Activated CD4-positive, alpha-beta memory T cell treated with anti-CD3 and anti-CD28 coated beads, Interleukin-2, amount 10 ng/mL, durations not matched to agents 7 days and 5 days (primary cell): ENCODE data around the gene ACTN1. TPM values are rescaled to one million over a fixed set of nuclear protein-coding genes. Genes with fewer than 3 reads are reported as not detected.

Experiments used
- CTCF ChIA-PET: fragments of 350-600 bp; sonication (Branson Sonifier 250); formaldehyde crosslinking; loops from one replicate; lab custom pipeline; 2021; ENCODE audit warnings: antibody characterized with exemption, inconsistent platforms; lab: Charles Lee
- POLR2A ChIA-PET: fragments of 350-600 bp; sonication (Branson Sonifier 250); formaldehyde crosslinking; loops from one replicate; lab custom pipeline; 2021; ENCODE audit warnings: antibody characterized with exemption; lab: Charles Lee
- DNase-seq: peaks from one replicate; pipeline ENCODE4 v3.0.0-alpha.2; 2020
- H3K27ac Mint-ChIP-seq: one replicate; pipeline ENCODE4 v1.8.0; 2021; ENCODE audit warnings: mild to moderate bottlenecking, mixed read lengths
- H3K27me3 Mint-ChIP-seq: one replicate; pipeline ENCODE4 v1.8.0; 2021; ENCODE audit warnings: mixed read lengths
- H3K36me3 Mint-ChIP-seq: one replicate; pipeline ENCODE4 v1.8.0; 2021; ENCODE audit warnings: low read depth, mixed read lengths
- H3K4me1 Mint-ChIP-seq: one replicate; pipeline ENCODE4 v1.8.0; 2021; ENCODE audit warnings: mixed read lengths
- H3K4me3 Mint-ChIP-seq: one replicate; pipeline ENCODE4 v1.8.0; 2021; ENCODE audit warnings: mild to moderate bottlenecking, mixed read lengths
- H3K9me3 Mint-ChIP-seq: one replicate; pipeline ENCODE4 v1.8.0; 2021; ENCODE audit warnings: mixed read lengths
- total RNA-seq, 2 experiments: library from RNA; stranded (reverse); gene quantifications; one replicate each; pipeline ENCODE4 v1.2.3, GENCODE V29; 2021

ACTN1 gene
- total RNA-seq, 2 experiments from 2014 or later, result 34.7 to 37.1 TPM

GRCh38 chr14:68902357-68902756 lies 76.7 kb downstream of the ACTN1 start:
- ChIA-PET CTCF (interaction anchor here (1.3 kb wide), 1 partner anchor 9 kb away, joined by 3 read pairs; no protein-coding TSS in a partner anchor), POLR2A (no interaction called here)
- Mint-ChIP-seq H3K4me3 (no peak overlapping the region), H3K4me1 (peaks cover 12% of the 10 kb centered on the region), H3K36me3 (peaks cover 8% of the 10 kb centered on the region), H3K27me3 (no peaks in the 10 kb centered on the region), H3K27ac (no peak overlapping the region), H3K9me3 (peaks cover 2% of the 10 kb centered on the region)
- no peak for DNase-seq

GRCh38 chr14:68899033-68899603 lies 80.0 kb downstream of the ACTN1 start:
- peak overlapping the region; percentile 62 for H3K27ac Mint-ChIP-seq

GRCh38 chr14:68898248-68899032 lies 80.7 kb downstream of the ACTN1 start:
- H3K36me3 Mint-ChIP-seq, result peaks cover 10% of the 10 kb centered on the region
- peaks cover 12% of the 10 kb centered on the region for H3K4me1 Mint-ChIP-seq
- H3K4me3 Mint-ChIP-seq, result no peak overlapping the region
- H3K27me3 Mint-ChIP-seq, result no peaks in the 10 kb centered on the region
- ChIA-PET POLR2A (interaction anchor here (0.7 kb wide), 1 partner anchor 14 kb away, joined by 3 read pairs; no protein-coding TSS in a partner anchor), CTCF (interaction anchor here (1.4 to 1.5 kb wide), 2 partner anchors 13 to 36 kb away, joined by 4 to 6 read pairs; no protein-coding TSS in a partner anchor)
- DNase-seq, result no peak
- peaks cover 2% of the 10 kb centered on the region for H3K9me3 Mint-ChIP-seq
- H3K27ac Mint-ChIP-seq, result peak overlapping the region; percentile 33

More at GRCh38 chr14:68899033-68899603, 80.0 kb downstream of the ACTN1 start:
- ChIA-PET POLR2A (no interaction called here), CTCF (no interaction called here)
- Mint-ChIP-seq H3K4me1 (peaks cover 12% of the 10 kb centered on the region), H3K27me3 (no peaks in the 10 kb centered on the region), H3K9me3 (peaks cover 2% of the 10 kb centered on the region), H3K36me3 (peaks cover 10% of the 10 kb centered on the region), H3K4me3 (no peak overlapping the region)
- DNase-seq, result no peak

GRCh38 chr14:68897559-68898155 lies 81.4 kb downstream of the ACTN1 start:
- H3K27ac Mint-ChIP-seq, result no peak overlapping the region
- peaks cover 2% of the 10 kb centered on the region for H3K9me3 Mint-ChIP-seq
- no peak overlapping the region for H3K4me3 Mint-ChIP-seq
- DNase-seq, result no peak
- CTCF ChIA-PET, result interaction anchor here (1.4 to 1.6 kb wide), 3 partner anchors 14 to 35 kb away, joined by 4 to 6 read pairs (median 4); no protein-coding TSS in a partner anchor
- H3K36me3 Mint-ChIP-seq, result peaks cover 10% of the 10 kb centered on the region
- peaks cover 12% of the 10 kb centered on the region for H3K4me1 Mint-ChIP-seq
- POLR2A ChIA-PET, result interaction anchor here (0.7 kb wide), 1 partner anchor 15 kb away, joined by 3 read pairs; no protein-coding TSS in a partner anchor
- H3K27me3 Mint-ChIP-seq, result no peaks in the 10 kb centered on the region

GRCh38 chr14:68896132-68896531 lies 83.0 kb downstream of the ACTN1 start:
- Mint-ChIP-seq H3K9me3 (peaks cover 2% of the 10 kb centered on the region), H3K27ac (no peak overlapping the region), H3K36me3 (peaks cover 10% of the 10 kb centered on the region), H3K4me1 (peaks cover 12% of the 10 kb centered on the region), H3K27me3 (no peaks in the 10 kb centered on the region), H3K4me3 (no peak overlapping the region)
- DNase-seq, result no peak
- ChIA-PET CTCF (interaction anchor here (1.6 kb wide), 1 partner anchor 17 kb away, joined by 4 read pairs; no protein-coding TSS in a partner anchor), POLR2A (no interaction called here)

GRCh38 chr14:68894802-68895703 lies 84.0 kb downstream of the ACTN1 start:
- no peak overlapping the region for H3K27ac Mint-ChIP-seq
- POLR2A ChIA-PET, result no interaction called here
- CTCF ChIA-PET, result no interaction called here
- peaks cover 2% of the 10 kb centered on the region for H3K9me3 Mint-ChIP-seq
- H3K4me3 Mint-ChIP-seq, result no peak overlapping the region
- peaks cover 6% of the 10 kb centered on the region for H3K36me3 Mint-ChIP-seq
- peaks cover 12% of the 10 kb centered on the region for H3K4me1 Mint-ChIP-seq
- no peak for DNase-seq
- H3K27me3 Mint-ChIP-seq, result no peaks in the 10 kb centered on the region

GRCh38 chr14:68894123-68894522 lies 85.0 kb downstream of the ACTN1 start:
- DNase-seq, result no peak
- H3K27ac Mint-ChIP-seq, result no peak overlapping the region
- H3K36me3 Mint-ChIP-seq, result peaks cover 6% of the 10 kb centered on the region
- H3K4me1 Mint-ChIP-seq, result peaks cover 7% of the 10 kb centered on the region
- POLR2A ChIA-PET, result interaction anchor here (1.2 kb wide), 1 partner anchor 11 kb away, joined by 3 read pairs; no protein-coding TSS in a partner anchor
- H3K27me3 Mint-ChIP-seq, result no peaks in the 10 kb centered on the region
- H3K9me3 Mint-ChIP-seq, result no peaks in the 10 kb centered on the region
- CTCF ChIA-PET, result interaction anchor here (1.5 kb wide), 1 partner anchor 18 kb away, joined by 4 read pairs; no protein-coding TSS in a partner anchor
- no peak overlapping the region for H3K4me3 Mint-ChIP-seq

GRCh38 chr14:68893566-68893965 lies 85.5 kb downstream of the ACTN1 start:
- H3K4me3 Mint-ChIP-seq, result no peak overlapping the region
- peaks cover 9% of the 10 kb centered on the region for H3K36me3 Mint-ChIP-seq
- ChIA-PET CTCF (interaction anchor here (1.5 kb wide), 1 partner anchor 18 kb away, joined by 4 read pairs; no protein-coding TSS in a partner anchor), POLR2A (interaction anchor here (1.1 to 1.2 kb wide), 2 partner anchors 10 to 11 kb away, joined by 3 read pairs; no protein-coding TSS in a partner anchor)
- no peaks in the 10 kb centered on the region for H3K27me3 Mint-ChIP-seq
- H3K4me1 Mint-ChIP-seq, result peaks cover 5% of the 10 kb centered on the region
- DNase-seq, result no peak
- H3K27ac Mint-ChIP-seq, result no peak overlapping the region
- no peaks in the 10 kb centered on the region for H3K9me3 Mint-ChIP-seq

- H3K4me1 Mint-ChIP-seq, result peaks cover 1% of the 10 kb centered on the region
- POLR2A ChIA-PET, result interaction anchor here (1.1 to 1.2 kb wide), 2 partner anchors 10 to 12 kb away, joined by 3 read pairs; no protein-coding TSS in a partner anchor
- CTCF ChIA-PET, result interaction anchor here (1.3 to 1.5 kb wide), 2 partner anchors 19 to 49 kb away, joined by 3 to 4 read pairs; no protein-coding TSS in a partner anchor
- no peak overlapping the region for H3K27ac Mint-ChIP-seq
- H3K36me3 Mint-ChIP-seq, result peaks cover 5% of the 10 kb centered on the region
- DNase-seq, result no peak
- no peaks in the 10 kb centered on the region for H3K9me3 Mint-ChIP-seq
- H3K27me3 Mint-ChIP-seq, result no peaks in the 10 kb centered on the region
- H3K4me3 Mint-ChIP-seq, result no peak overlapping the region
These were observed 86.1 kb downstream of the ACTN1 start for GRCh38 chr14:68892961-68893360.

- no peaks in the 10 kb centered on the region for H3K4me1 Mint-ChIP-seq
- CTCF ChIA-PET, result interaction anchor here (0.6 to 1.3 kb wide), 2 partner anchors 48 to 207 kb away, joined by 3 read pairs; no protein-coding TSS in a partner anchor
- H3K9me3 Mint-ChIP-seq, result no peaks in the 10 kb centered on the region
- no peak overlapping the region for H3K27ac Mint-ChIP-seq
- H3K36me3 Mint-ChIP-seq, result peaks cover 5% of the 10 kb centered on the region
- H3K27me3 Mint-ChIP-seq, result no peaks in the 10 kb centered on the region
- POLR2A ChIA-PET, result interaction anchor here (0.5 kb wide), 1 partner anchor 814 kb away, joined by 3 read pairs; no protein-coding TSS in a partner anchor
- H3K4me3 Mint-ChIP-seq, result no peak overlapping the region
- DNase-seq, result no peak
These were observed 87.0 kb downstream of the ACTN1 start for GRCh38 chr14:68891851-68892660.

- no peak for DNase-seq
- ChIA-PET POLR2A (no interaction called here), CTCF (no interaction called here)
- no peak overlapping the region for H3K27ac Mint-ChIP-seq
- peaks cover 3% of the 10 kb centered on the region for H3K36me3 Mint-ChIP-seq
- H3K27me3 Mint-ChIP-seq, result no peaks in the 10 kb centered on the region
- no peaks in the 10 kb centered on the region for H3K4me1 Mint-ChIP-seq
- H3K9me3 Mint-ChIP-seq, result no peaks in the 10 kb centered on the region
- H3K4me3 Mint-ChIP-seq, result no peak overlapping the region
These were observed 88.8 kb downstream of the ACTN1 start for GRCh38 chr14:68890173-68890931.
